ENCODE results near the gene TUBB4B.

TUBB4B gene

DNA sequence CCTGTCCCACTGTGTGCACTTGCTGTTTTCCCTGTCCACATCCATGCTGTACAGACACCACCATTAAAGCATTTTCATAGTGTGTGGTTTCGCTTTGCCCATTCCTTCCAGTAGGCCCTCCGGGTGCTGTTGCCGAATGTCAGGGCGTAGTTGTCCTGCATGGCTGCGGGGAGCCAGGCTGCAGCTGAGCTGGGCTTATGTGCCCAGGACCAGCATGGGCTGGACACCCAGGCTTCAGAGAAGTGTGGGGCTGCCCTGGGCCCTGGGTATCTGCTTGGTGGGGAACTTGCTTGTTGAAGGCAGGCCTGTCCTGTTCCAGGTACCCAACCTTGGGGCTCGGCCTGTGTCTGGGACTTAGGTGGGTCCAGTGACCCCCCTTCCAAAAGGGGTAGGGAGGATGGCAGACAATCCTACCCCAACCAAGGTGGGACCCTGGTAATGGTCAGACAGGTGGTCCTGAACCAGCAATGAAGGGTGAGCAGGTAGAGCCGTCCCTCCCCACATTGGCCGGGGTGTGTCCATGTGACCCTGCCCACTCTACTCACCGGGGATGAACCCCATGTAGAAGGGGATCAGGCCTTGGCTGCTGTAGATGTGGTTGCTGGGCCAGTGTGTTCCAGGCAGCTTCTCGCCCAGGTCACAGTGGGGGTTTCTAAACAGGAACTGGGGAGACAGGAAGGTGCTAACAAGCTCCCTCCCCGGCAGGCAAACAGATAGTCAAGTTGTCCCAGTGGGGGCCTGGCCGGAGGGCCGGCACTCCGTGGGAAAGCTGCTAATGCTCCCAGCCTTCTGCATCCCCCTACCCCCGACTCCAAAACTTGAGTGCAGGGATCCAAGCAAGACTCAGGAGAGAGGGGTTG lies 2.8 kb downstream of the TUBB4B start:
- no peak overlapping the region for H3K4me3 ChIP-seq (ENCODE audit: low read depth, low read length)
- DNase-seq (ENCODE audit: low read depth, low spot score): no peak
- in situ Hi-C loops (cut with HindIII; ENCODE audit: low sequenced_read_pairs): no loop called here
- TF ChIP-seq, protein P1, sequence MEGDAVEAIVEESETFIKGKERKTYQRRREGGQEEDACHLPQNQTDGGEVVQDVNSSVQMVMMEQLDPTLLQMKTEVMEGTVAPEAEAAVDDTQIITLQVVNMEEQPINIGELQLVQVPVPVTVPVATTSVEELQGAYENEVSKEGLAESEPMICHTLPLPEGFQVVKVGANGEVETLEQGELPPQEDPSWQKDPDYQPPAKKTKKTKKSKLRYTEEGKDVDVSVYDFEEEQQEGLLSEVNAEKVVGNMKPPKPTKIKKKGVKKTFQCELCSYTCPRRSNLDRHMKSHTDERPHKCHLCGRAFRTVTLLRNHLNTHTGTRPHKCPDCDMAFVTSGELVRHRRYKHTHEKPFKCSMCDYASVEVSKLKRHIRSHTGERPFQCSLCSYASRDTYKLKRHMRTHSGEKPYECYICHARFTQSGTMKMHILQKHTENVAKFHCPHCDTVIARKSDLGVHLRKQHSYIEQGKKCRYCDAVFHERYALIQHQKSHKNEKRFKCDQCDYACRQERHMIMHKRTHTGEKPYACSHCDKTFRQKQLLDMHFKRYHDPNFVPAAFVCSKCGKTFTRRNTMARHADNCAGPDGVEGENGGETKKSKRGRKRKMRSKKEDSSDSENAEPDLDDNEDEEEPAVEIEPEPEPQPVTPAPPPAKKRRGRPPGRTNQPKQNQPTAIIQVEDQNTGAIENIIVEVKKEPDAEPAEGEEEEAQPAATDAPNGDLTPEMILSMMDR (IDR thresholded peaks at IDR 0.05; ENCODE audit: low read depth, low read length): no peak

DNA sequence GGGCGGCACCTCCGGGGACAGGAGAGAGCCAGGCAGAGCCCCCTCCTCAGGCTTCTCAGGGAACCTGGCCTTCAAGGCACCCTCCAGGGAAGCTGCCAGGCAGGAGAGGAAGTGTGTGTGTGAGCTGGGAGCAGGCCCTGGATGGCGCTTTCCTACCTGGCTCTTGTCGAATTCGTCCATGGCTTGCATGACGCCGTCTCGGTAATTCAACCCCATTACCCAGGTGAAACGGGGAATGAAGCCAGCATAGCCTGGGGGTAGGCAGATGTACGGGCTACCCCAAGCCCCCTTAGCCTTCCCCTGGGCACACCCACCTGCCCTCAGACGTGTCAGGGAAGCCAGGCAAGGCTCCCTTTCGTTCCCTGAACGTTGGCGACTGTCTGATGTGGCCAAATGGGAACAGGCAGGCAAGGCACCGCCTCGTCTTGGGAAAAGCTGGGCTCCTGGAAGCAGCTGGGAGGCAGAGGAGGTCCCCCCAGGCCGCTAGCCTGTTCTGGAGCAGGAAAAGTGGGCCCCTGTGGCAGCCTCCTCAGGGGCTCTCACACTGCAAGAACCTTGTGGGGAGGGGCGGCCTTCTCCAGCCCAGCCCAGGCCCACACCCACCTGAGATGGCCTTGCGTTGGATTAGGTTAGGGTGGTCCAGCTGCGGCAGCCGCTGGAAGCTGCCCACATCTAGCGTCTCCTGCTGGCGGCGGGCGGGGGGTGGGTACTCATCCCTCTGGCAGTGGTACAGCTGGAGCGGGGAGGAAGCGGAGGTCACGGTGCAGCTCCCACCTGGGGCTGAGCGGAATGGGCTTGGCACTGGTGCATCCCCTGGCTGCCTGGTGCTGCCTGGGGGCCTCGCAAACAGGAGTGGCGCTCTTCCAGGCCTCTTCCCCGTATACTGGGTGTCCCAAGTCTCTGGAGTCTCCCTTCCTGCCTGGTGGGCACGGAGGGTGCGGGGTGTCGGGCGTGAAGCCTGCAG lies 3.7 kb downstream of the TUBB4B start:
- TF ChIP-seq, protein P1 (IDR thresholded peaks at IDR 0.05; ENCODE audit: low read depth, low read length): no peak
- in situ Hi-C loops (cut with HindIII; ENCODE audit: low sequenced_read_pairs): no loop called here
- no peak overlapping the region for H3K4me3 ChIP-seq (ENCODE audit: low read depth, low read length)
- DNase-seq (ENCODE audit: low read depth, low spot score): no peak

DNA sequence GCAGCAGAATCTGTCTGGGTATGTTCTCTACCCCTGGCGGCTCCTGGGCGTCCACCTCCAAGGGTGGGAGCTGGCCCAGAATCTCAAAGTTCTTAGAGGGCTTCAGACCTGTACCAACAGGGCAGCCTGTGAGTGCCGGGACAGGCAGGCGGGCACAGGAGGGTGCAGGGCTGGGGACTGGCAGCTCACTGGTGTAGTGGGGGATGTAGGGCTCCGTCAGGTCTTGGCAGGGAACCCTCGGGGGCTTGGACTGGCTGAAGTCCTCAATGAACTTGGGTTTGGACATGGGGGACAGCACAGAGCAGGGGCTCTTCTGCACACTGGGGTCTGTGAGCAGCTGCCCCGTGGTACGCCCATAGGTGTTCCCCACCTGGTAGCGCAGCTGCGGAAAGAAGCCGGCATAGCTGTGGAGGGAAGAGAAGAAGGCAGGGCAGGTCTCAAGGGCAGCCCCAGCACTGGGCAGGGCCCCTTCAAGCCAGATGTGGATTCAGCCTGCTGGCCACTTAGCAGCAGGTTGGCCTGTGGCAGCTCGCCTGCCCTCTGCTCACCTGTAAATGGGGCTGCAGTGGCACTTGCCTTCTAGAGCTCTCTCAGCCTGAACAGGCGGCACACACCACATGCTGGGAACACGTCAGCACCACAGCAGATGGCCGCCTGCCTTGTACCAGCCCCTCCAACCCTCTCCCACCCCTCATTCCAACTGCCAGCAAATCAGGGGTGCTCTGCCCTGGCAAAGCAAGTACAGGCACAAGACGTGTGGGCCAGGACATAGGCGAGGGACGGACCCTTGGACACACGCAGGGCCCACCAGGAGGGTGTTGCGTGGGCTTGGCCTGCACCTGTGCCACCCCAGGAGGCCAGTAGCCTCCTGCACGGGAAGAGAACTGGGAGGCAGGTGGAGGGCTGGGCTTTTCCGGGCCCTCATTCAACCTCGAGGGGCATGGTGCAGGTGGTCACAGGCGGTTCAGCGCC lies 4.6 kb downstream of the TUBB4B start:
- TF ChIP-seq, protein P1 (IDR thresholded peaks at IDR 0.05; ENCODE audit: low read depth, low read length): no peak
- in situ Hi-C loops (cut with HindIII; ENCODE audit: low sequenced_read_pairs): no loop called here
- H3K4me3 ChIP-seq (ENCODE audit: low read depth, low read length): no peak overlapping the region
- DNase-seq (ENCODE audit: low read depth, low spot score): no peak

DNA sequence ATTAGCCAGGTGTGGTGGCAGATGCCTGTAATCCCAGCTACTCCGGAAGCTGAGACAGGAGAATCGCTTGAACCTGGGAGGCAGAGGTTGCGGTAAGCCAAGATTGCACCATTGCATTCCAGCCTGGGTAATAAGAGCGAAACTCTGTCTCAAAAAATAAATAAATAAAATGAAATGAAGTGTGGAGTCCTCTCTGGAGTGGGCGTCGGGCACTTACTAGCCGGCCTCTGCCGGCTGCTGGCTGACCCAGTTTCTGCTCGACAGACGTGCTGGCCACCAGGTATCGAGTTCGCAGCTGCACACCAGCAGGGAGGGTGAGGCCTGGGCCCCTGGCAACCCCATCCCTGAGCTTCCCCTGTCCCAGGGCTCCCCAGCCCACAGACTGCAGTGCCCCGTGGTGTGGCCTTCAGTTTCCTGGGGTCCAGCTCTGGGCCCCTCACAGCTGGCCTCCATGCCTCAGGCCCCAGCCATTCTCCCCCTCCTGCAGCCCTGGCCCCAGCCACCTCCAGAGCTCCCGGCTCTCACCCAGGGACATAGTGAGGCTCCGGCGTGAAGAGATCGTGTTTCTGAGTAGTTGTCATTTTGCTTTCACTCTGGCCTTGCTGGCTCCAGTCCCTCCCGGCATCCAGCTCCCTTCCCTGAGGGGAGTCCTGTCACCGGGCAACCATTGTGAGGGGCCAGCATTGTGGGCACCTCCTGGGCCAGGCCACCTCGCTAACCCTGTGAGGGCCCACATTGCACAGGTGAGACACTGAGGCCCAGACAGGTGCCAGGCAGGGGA lies 6.2 kb downstream of the TUBB4B start:
- no peak overlapping the region for H3K4me3 ChIP-seq (ENCODE audit: low read depth, low read length)
- in situ Hi-C loops (cut with HindIII; ENCODE audit: low sequenced_read_pairs): no loop called here
- DNase-seq (ENCODE audit: low read depth, low spot score): no peak
- TF ChIP-seq, protein P1 (IDR thresholded peaks at IDR 0.05; ENCODE audit: low read depth, low read length): no peak

DNA sequence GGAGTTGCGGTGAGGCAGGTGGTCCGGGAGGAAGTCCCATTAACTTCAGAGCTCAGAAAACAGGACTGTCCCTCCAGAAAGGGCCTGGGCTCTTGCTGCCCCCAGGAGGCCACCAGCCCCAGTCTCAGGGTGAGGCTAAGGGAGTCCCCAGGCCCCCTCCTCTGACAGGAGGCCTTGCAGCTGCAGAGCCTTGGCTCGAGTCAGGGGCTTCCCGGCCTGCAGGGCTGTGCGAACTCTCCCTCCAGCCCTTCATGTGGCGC lies 6.8 kb downstream of the TUBB4B start:
- TF ChIP-seq, protein P1 (IDR thresholded peaks at IDR 0.05; ENCODE audit: low read depth, low read length): no peak
- no peak overlapping the region for H3K4me3 ChIP-seq (ENCODE audit: low read depth, low read length)
- in situ Hi-C loops (cut with HindIII; ENCODE audit: low sequenced_read_pairs): no loop called here
- DNase-seq (ENCODE audit: low read depth, low spot score): no peak

Measured in astrocyte of the spinal cord (primary cell).